Stimulated activated CD4-positive, alpha-beta T cell treated with anti-CD3 and anti-CD28 coated beads, Interleukin-15, amount 100 ng/mL, for 24 hours (primary cell): Measurements from ENCODE around the gene IMMP2L.

Source experiments
- DNase-seq: peaks from one replicate; pipeline ENCODE4 v3.0.0-alpha.2; 2020

Gene IMMP2L

DNA sequence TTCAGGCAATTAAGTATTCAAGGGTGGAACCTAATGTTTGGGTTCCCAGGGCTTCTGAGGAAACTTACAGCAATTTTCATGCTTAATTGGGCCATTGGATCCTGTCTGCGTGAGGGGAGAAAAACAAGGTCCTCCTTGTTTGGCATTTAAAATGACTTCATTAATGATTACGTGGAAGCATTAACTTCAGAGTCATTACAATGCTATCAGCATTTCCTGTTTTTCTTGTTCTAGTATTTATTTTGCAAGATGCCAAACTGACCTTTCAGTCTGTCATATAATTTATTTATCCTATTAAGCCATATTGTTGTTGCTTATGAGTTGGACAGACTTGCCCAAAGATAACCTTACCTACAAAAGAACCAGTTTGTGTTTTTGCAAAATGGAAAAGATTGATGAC lies 795.4 kb downstream of the IMMP2L start:
- DNase-seq, result no peak

DNA sequence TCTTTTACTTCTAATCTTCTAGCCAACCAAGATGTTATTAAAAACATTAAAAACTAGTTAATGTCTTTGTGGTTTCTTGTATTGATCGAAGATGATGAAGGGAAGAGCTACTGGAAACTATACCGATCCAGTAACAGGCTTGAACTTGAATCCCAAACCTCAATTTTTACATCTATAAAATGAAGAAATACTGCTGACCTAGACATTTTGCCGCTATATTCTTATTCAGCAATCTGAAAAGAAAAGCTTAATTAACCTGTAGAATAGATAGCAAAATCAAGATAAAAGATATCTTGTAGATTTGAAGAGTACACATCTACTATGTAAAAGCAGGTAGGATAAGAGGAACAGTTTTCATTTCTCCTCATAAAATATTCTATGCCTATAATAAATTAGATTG lies 797.4 kb downstream of the IMMP2L start:
- no peak for DNase-seq

- DNase-seq, result no peak
Measured at GRCh38 chr7:110762546-110763225, 799.6 kb downstream of the IMMP2L start.

GRCh38 chr7:110760341-110760740 lies 802.0 kb downstream of the IMMP2L start:
- DNase-seq, result no peak

DNA sequence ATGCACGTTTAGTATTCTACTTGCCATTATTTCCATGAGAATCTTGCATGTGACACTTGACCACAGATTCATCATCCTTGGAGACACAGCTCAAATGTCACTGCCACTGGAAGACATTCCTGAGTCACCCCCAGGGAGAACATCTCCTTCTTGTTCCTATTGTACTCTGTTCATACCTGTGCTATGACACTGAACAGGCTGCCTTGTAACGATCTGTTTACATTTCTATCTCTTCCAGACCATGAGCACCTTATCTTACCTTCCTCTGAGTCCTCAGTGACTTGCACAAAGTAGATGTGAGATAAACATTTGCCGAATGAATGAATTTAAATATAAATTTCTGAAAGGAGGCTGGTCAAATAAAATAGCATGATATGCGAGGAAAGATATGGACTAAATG lies 803.2 kb downstream of the IMMP2L start:
- no peak for DNase-seq

DNA sequence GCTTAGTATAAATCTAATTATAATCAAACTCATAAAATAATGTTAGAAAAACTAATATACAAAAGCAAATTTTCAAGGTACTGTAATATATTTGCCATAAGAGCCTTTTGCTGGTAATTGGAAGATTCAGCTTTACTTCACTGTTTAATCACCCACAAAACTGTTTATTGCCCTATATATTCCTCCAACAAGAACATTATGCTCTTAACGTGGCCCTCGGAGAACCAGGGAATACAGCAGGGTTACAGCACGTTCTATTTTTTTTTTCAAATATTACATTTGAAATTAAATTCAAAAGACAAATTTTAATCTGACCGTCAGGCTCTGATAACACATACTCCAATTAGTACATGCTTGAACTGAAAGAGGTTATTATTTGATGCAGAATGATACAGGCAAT lies 807.6 kb downstream of the IMMP2L start:
- no peak for DNase-seq

GRCh38 chr7:110750931-110751605 lies 811.2 kb downstream of the IMMP2L start:
- no peak for DNase-seq

GRCh38 chr7:110733221-110733620 lies 829.1 kb downstream of the IMMP2L start:
- DNase-seq, result no peak

DNA sequence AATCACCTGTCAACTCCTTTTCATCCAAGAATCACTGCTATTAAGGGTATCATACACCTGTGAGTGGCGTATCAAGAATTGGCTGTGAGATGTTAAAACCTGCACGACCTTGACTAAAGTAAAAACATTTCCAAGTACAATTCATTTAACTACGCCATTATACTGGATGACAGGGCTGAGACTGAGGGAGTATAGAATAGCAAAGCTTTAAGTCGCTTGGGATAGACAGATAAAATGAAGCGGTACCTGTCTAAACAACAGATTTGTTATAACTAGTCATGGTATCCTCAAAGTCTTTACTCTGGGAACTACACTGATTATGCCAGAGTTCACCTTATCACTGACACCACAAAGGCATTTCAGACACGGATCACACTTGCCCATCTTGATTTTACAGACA lies 837.5 kb downstream of the IMMP2L start:
- no peak for DNase-seq

DNA sequence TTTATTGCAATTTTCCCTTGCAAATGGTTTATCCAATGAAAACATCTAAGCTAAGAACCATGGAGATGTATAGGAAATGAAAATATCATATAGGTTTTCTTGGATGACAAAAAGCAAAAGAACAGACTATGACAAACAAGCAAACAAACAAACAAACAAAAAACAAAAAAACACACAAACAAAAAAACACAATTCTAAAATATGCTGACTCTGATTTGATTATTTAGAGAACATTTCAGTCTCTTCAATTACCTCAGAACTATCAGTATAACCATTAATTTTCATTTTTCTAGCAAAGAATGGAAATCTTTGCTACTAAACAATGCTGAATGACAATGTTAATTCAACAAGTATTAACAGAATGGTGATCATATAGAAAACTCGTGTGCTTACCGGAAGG lies 840.9 kb downstream of the IMMP2L start:
- DNase-seq, result no peak

DNA sequence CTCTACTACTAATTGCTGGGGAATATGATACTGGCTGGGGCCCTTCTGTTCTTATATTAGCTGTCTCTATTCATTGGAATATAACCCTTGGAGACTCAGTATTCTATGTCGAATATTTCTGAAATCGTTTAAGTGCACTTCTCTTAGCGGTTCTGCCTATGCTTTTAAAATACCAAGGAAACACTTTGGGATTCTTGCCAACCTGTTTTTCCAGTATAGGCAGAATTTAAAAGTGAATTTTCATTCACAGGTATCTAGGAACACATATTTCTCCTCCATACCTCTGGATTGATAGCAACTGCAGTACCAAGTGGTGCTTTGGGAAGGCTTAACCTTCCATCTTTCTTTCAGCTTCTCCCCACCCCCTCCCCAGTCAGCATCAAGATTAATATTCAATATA lies 841.7 kb downstream of the IMMP2L start:
- no peak for DNase-seq

GRCh38 chr7:110719741-110720140 lies 842.6 kb downstream of the IMMP2L start:
- no peak for DNase-seq

GRCh38 chr7:110718503-110719205 lies 843.6 kb downstream of the IMMP2L start:
- no peak for DNase-seq

DNA sequence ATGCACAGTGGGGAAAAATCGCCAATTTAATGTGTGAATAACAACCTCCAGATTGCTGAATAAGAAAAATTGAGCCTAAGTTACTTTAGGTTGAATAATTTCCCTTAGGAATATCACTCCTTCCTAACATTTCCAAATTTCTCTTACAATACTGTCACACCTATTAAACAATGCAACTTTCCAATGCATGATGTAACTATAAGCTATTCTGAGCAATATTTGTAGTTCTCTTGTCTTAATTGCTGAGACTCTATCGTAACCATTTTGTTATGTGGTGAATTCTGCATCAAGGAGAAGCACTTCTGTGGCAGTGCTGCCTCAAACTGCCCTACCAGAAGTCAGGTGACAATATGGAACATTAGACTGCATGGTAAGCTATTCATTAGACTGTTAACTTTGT lies 858.1 kb downstream of the IMMP2L start:
- no peak for DNase-seq

- DNase-seq, result no peak
Measured at GRCh38 chr7:110698576-110698975, 863.7 kb downstream of the IMMP2L start.

GRCh38 chr7:110693344-110693743 lies 868.9 kb downstream of the IMMP2L start:
- no peak for DNase-seq

DNA sequence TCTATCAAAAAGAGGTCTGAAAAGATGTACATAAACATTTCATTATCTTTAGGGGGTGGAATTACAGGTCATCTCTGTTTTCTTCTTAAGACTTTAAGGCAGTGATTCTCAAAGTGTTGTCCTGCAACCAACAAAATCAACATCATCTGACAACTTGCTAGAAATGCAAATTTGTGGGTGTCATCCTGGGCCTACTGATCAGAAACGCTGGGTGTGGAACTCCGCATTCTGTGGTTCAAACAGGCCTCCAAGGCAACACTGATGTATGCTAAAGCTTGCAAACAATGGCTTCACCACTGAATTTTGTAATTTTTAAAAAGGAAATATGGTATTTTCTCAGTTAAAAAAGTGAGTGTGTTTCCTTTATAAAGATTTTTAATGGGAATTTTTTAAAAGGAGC lies 873.4 kb downstream of the IMMP2L start:
- no peak for DNase-seq

GRCh38 chr7:110685899-110686298 lies 876.4 kb downstream of the IMMP2L start:
- no peak for DNase-seq

DNA sequence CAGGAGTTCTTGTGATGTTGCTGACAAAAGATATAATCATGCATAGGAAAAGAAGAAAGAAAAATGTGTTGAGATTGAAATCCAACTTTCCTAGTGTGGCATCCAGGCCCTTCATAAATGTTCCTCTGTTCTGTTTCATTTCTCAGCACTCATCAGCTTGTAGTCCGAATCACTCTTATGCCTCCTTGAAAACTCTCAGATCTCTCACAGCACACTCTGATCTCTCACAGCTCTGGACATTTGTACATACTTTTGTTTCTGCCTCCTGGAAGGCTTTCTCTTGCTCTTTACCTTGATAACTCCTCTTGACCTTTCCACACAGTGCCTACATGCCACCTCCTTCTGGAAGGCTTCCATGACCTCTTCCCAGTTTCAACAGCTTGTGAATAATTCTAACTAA lies 880.4 kb downstream of the IMMP2L start:
- DNase-seq, result no peak

- DNase-seq, result no peak
Measured at GRCh38 chr7:110677405-110677804, 884.9 kb downstream of the IMMP2L start.

DNA sequence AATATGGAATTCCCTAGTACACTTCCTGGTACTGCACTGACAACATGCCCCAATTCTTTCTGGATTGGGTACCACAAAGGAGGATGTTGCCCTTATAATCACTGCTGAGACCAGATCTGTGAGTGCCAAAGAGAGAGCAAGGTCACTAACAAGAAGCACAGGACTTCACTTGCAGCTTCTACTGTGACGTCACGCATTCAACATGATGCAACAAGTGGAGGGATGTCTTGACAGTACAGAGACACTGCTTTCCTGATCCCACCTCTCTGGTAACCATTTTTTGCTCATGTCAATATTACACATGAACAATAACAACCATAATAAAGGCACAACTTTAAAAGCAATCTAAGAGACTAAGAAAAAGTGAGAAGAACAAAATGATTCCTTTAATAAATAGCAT lies 885.5 kb downstream of the IMMP2L start:
- DNase-seq, result no peak

- DNase-seq, result no peak
Measured at GRCh38 chr7:110675383-110676103, 886.7 kb downstream of the IMMP2L start.

DNA sequence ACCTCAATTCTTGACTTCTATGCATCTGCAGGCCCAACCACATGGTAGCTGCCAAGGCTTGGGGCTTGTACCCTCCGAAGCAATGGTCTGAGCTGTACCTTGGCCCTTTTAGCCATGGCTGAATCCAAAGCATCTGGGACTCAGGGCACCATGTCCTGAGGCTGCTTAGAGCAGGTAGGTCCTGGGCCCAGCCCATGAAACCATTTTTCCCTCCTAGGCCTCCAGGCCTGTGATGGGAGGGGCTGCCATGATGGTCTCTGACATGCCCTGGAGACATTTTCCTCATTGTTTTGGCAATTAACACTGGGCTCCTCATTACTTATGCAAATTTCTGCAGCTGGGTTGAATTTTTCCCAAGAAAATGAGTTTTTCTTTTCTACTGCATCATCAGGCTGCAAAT lies 889.1 kb downstream of the IMMP2L start:
- DNase-seq, result no peak

- DNase-seq, result no peak
Measured at GRCh38 chr7:110669410-110669809, 892.9 kb downstream of the IMMP2L start.
